ENCODE measurements around the gene IGBP1. TPM values are rescaled to one million over a fixed set of nuclear protein-coding genes. Genes with fewer than 3 reads are reported as not detected.

IGBP1 gene
- total and polyA plus RNA-seq, 3 experiments from 2014 or later: 33.6 to 59.3 (median 33.6) TPM

DNA sequence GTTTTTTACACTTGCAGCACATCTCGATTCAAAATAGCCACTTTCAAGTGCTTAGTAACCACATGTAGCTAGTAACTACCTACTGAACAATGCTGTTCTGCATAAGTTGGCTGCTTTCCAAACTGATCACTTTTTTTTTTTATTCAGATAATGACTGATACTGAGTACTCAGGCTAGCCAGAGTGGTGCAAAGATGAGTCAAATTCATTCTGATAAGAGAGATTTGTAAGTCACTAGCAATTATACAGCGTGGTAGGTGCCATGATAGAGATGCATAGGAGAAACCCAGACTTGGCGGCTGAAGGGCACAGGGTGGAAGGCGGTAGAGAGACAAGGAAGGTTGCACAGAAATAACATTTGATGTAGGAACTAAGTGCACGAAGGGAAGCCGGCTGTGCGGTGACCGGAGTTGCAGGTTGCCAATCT, 357 bp upstream of the IGBP1 start:
- Histone ChIP-seq H3K27me3 (ENCODE audit: insufficient read depth, low read length, poor library complexity, severe bottlenecking) (no peaks in the 10 kb centered on the region), H3K27ac (ENCODE audit: low read depth, low read length) (peak overlapping the region; percentile 93), H3K4me3 (ENCODE audit: low read length) (peak overlapping the region; percentile 96), H3K4me1 (ENCODE audit: insufficient read depth, low read length) (peaks cover 23% of the 10 kb centered on the region), H3K9me3 (ENCODE audit: low read length) (no peaks in the 10 kb centered on the region), H3K36me3 (ENCODE audit: insufficient read depth, low read length) (peaks cover 6% of the 10 kb centered on the region)
- no peak for DNase-seq
- H3K9me3 Mint-ChIP-seq: no peaks in the 10 kb centered on the region
- peaks cover 33 to 47% (median 38%) of the 10 kb centered on the region in 3 donors for H3K4me1 Mint-ChIP-seq
- CTCF ChIA-PET: interaction anchor here (1.2 to 1.9 kb wide), 5 partner anchors 10 to 312 kb away, joined by 3 to 14 read pairs (median 5); partner anchors contain the start of gene DLG3
- POLR2A ChIA-PET: interaction anchor here (1.0 kb wide), 1 partner anchor 312 kb away, joined by 3 read pairs; no protein-coding TSS in a partner anchor
- H3K27me3 Mint-ChIP-seq: peaks cover 0 to 3% of the 10 kb centered on the region in 2 donors
- H3K27ac Mint-ChIP-seq: peak overlapping the region; percentile 92 to 99 (median 98)
- peak overlapping the region; percentile 95 to 100 (median 98) for H3K4me3 Mint-ChIP-seq
- peaks cover 0 to 29% (median 0%) of the 10 kb centered on the region in 3 donors for H3K36me3 Mint-ChIP-seq

DNA sequence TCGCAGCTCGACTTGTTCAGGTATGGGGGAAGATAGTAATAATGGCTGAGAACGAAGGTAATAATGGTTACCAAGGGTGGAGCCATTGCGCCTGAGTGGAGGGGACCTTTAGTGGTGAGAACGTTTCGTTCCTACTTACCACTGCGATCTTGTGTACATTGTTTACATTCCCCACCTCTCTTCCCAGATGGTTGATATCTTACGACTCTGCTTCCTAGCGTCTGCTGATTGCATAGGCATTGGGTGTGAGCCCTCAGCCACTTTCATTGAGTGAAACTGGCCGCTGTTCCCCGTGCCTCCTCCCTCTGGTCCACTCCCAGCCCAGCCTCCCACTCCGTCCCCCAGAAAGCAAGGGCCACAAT, 850 bp downstream of the IGBP1 start:
- Histone ChIP-seq H3K9me3 (ENCODE audit: low read length) (no peaks in the 10 kb centered on the region), H3K4me1 (ENCODE audit: insufficient read depth, low read length) (peaks cover 23% of the 10 kb centered on the region), H3K4me3 (ENCODE audit: low read length) (peak overlapping the region; percentile 96), H3K27ac (ENCODE audit: low read depth, low read length) (peak overlapping the region; percentile 93), H3K27me3 (ENCODE audit: insufficient read depth, low read length, poor library complexity, severe bottlenecking) (no peaks in the 10 kb centered on the region), H3K36me3 (ENCODE audit: insufficient read depth, low read length) (peaks cover 6% of the 10 kb centered on the region)
- H3K4me1 Mint-ChIP-seq: peaks cover 33 to 48% (median 38%) of the 10 kb centered on the region in 3 donors
- peaks cover 0 to 2% of the 10 kb centered on the region in 2 donors for H3K27me3 Mint-ChIP-seq
- peak overlapping the region; percentile 95 to 100 (median 98) for H3K4me3 Mint-ChIP-seq
- ChIA-PET POLR2A (interaction anchor here (0.6 to 0.8 kb wide), 2 partner anchors 40 to 300 kb away, joined by 4 to 11 read pairs; no protein-coding TSS in a partner anchor), CTCF (interaction anchor here (1.2 to 1.9 kb wide), 5 partner anchors 8 to 311 kb away, joined by 3 to 14 read pairs (median 5); partner anchors contain the start of gene DLG3)
- no peaks in the 10 kb centered on the region for H3K9me3 Mint-ChIP-seq
- peak overlapping the region; percentile 92 to 99 (median 98) for H3K27ac Mint-ChIP-seq
- peaks cover 0 to 32% (median 0%) of the 10 kb centered on the region in 3 donors for H3K36me3 Mint-ChIP-seq
- peak in 1 of 5 donors; percentile 1 for DNase-seq

DNA sequence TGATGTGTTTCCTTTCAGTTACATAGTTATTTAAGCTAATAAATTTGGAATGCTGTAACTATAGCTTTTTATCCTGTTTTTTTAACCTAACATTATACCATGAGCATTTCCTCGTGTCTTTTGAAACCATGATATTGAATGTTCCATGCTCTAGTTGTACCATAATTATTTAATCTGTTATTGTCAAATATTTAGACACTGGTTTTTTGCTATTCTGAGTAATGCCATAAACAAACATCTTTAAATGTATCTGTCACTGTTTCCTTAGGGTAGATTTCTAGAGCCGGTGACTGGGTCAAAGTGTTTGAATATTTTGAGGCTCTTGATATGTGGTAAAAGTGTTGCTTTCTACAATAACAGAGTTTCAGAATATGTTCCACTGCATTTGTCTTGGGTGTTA, 5.4 kb downstream of the IGBP1 start:
- ChIA-PET POLR2A (no interaction called here), CTCF (no interaction called here)
- H3K27ac ChIP-seq (ENCODE audit: low read depth, low read length): no peak overlapping the region
- no peaks in the 10 kb centered on the region for H3K9me3 Mint-ChIP-seq
- DNase-seq: no peak
- H3K4me3 ChIP-seq (ENCODE audit: low read length): no peak overlapping the region
- H3K36me3 ChIP-seq (ENCODE audit: insufficient read depth, low read length): peaks cover 6% of the 10 kb centered on the region
- H3K27me3 Mint-ChIP-seq: peaks cover 0 to 2% of the 10 kb centered on the region in 2 donors
- H3K27me3 ChIP-seq (ENCODE audit: insufficient read depth, low read length, poor library complexity, severe bottlenecking): no peaks in the 10 kb centered on the region
- H3K9me3 ChIP-seq (ENCODE audit: low read length): no peaks in the 10 kb centered on the region
- no peak overlapping the region for H3K4me3 Mint-ChIP-seq
- peaks cover 0 to 51% (median 4%) of the 10 kb centered on the region in 3 donors for H3K36me3 Mint-ChIP-seq
- H3K27ac Mint-ChIP-seq: no peak overlapping the region
- H3K4me1 ChIP-seq (ENCODE audit: insufficient read depth, low read length): peaks cover 14% of the 10 kb centered on the region
- peaks cover 31 to 44% (median 34%) of the 10 kb centered on the region in 3 donors for H3K4me1 Mint-ChIP-seq

DNA sequence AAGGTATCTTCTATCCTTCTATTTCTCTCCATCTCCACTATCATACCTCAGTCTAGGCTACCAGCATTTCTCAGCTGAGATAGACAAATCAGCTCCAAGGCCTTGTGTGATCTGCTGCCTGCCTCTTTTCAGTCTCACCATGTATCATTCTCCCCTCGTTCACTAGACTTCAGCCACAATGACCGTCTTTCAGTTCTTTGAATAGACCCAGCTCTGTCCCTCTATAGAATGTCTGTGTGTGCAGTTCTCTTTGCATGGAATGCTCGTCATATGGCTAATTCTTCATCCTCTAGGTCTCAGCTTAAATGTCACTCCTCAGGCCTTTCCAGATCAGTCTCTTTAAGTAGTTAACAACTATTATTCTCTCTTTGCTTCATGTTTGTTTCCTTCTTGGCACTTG, 6.5 kb downstream of the IGBP1 start:
- no peak overlapping the region for H3K4me3 Mint-ChIP-seq
- peaks cover 24 to 37% (median 29%) of the 10 kb centered on the region in 3 donors for H3K4me1 Mint-ChIP-seq
- Histone ChIP-seq H3K4me1 (ENCODE audit: insufficient read depth, low read length) (peaks cover 9% of the 10 kb centered on the region), H3K36me3 (ENCODE audit: insufficient read depth, low read length) (peaks cover 6% of the 10 kb centered on the region), H3K4me3 (ENCODE audit: low read length) (no peak overlapping the region), H3K27me3 (ENCODE audit: insufficient read depth, low read length, poor library complexity, severe bottlenecking) (no peaks in the 10 kb centered on the region), H3K9me3 (ENCODE audit: low read length) (no peaks in the 10 kb centered on the region), H3K27ac (ENCODE audit: low read depth, low read length) (no peak overlapping the region)
- peaks cover 0 to 2% of the 10 kb centered on the region in 2 donors for H3K27me3 Mint-ChIP-seq
- peak overlapping the region in 2 of 8 donors; percentile 15 to 47 for H3K27ac Mint-ChIP-seq
- CTCF ChIA-PET: no interaction called here
- POLR2A ChIA-PET: no interaction called here
- no peak for DNase-seq
- H3K9me3 Mint-ChIP-seq: no peaks in the 10 kb centered on the region
- peaks cover 0 to 46% (median 4%) of the 10 kb centered on the region in 3 donors for H3K36me3 Mint-ChIP-seq

DNA sequence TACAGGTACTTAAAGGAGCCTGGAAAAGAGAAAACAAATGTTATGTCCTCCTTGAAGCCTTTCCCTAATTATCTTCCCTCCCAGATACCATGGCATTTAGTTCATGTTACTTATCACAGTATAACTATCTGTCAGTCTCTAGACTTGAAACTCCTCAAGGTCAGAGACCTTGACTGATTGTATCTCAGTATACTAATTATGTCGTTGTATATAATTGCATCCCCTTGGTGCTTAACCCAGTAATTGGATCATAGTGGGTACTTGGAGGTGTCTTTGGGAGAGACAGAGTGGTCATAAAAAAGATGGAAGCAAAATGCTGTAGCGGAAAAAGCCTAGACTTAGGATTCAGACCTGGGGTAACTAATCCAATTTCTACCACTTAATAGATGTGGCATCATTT, 8.1 kb downstream of the IGBP1 start:
- Mint-ChIP-seq H3K4me1 (peaks cover 14 to 24% (median 17%) of the 10 kb centered on the region in 3 donors), H3K36me3 (peaks cover 0 to 44% (median 4%) of the 10 kb centered on the region in 3 donors), H3K4me3 (no peak overlapping the region), H3K27me3 (peaks cover 0 to 2% of the 10 kb centered on the region in 2 donors), H3K9me3 (no peaks in the 10 kb centered on the region), H3K27ac (no peak overlapping the region)
- no peak for DNase-seq
- no peaks in the 10 kb centered on the region for H3K9me3 ChIP-seq (ENCODE audit: low read length)
- ChIA-PET CTCF (no interaction called here), POLR2A (no interaction called here)
- no peaks in the 10 kb centered on the region for H3K36me3 ChIP-seq (ENCODE audit: insufficient read depth, low read length)
- H3K4me1 ChIP-seq (ENCODE audit: insufficient read depth, low read length): no peaks in the 10 kb centered on the region
- no peaks in the 10 kb centered on the region for H3K27me3 ChIP-seq (ENCODE audit: insufficient read depth, low read length, poor library complexity, severe bottlenecking)
- no peak overlapping the region for H3K27ac ChIP-seq (ENCODE audit: low read depth, low read length)
- no peak overlapping the region for H3K4me3 ChIP-seq (ENCODE audit: low read length)

DNA sequence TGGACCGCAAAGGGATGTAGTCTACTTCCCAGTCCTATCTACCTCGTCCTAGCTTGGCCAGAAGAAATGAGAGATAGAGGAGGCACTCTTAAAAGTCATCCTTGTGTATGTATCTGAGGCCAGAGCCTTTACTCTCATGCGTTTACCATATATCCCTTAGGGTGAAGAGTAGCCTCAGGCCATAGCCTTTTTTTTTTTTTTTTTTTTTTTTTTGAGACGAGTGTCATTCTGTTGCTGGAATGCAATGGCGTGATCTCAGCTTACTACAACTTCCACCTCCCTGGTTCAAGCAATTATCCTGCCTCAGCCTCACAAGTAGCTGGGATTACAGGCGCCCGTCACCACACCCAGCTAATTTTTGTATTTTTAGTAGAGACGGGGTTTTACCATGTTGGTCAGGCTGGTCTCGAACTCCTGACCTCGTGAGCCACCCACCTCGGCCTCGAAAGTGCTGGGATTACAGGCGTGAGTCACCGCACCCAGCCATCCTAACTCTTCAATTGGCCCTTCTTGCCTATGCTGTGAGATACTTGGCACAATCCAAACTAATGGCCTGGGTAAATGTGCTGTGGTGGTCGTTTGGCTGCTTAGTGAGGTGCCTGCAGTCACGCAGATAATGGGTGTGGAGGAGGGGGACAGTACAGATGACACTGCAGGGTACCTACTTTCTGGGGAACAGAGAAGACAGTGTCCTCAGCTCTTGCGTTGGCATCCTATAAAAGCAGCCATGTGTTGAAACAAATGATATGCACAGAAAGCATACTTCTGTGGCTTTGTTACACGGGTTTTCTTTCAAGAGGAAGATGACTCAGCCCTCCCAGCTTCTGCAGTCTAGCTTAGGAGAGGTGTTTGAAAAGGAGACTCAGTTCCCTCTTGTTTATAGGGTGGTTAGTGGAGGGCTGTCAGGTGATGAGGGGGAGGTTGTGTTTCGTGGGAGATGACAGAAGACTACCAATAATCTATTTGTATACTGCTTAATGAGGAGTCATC, 33.6 kb downstream of the IGBP1 start:
- Histone ChIP-seq H3K4me3 (ENCODE audit: low read length) (no peak overlapping the region), H3K36me3 (ENCODE audit: insufficient read depth, low read length) (no peaks in the 10 kb centered on the region), H3K27me3 (ENCODE audit: insufficient read depth, low read length, poor library complexity, severe bottlenecking) (no peaks in the 10 kb centered on the region), H3K27ac (ENCODE audit: low read depth, low read length) (no peak overlapping the region), H3K9me3 (ENCODE audit: low read length) (no peaks in the 10 kb centered on the region), H3K4me1 (ENCODE audit: insufficient read depth, low read length) (no peaks in the 10 kb centered on the region)
- no peaks in the 10 kb centered on the region for H3K4me1 Mint-ChIP-seq
- no peak for DNase-seq
- no peak overlapping the region for H3K4me3 Mint-ChIP-seq
- ChIA-PET CTCF (no interaction called here), POLR2A (interaction anchor here (0.7 kb wide), 1 partner anchor 397 kb away, joined by 11 read pairs; no protein-coding TSS in a partner anchor)
- H3K9me3 Mint-ChIP-seq: no peaks in the 10 kb centered on the region
- H3K27ac Mint-ChIP-seq: peak overlapping the region in 1 of 8 donors; percentile 29
- no peaks in the 10 kb centered on the region for H3K27me3 Mint-ChIP-seq
- peaks cover 0 to 41% (median 8%) of the 10 kb centered on the region in 3 donors for H3K36me3 Mint-ChIP-seq

DNA sequence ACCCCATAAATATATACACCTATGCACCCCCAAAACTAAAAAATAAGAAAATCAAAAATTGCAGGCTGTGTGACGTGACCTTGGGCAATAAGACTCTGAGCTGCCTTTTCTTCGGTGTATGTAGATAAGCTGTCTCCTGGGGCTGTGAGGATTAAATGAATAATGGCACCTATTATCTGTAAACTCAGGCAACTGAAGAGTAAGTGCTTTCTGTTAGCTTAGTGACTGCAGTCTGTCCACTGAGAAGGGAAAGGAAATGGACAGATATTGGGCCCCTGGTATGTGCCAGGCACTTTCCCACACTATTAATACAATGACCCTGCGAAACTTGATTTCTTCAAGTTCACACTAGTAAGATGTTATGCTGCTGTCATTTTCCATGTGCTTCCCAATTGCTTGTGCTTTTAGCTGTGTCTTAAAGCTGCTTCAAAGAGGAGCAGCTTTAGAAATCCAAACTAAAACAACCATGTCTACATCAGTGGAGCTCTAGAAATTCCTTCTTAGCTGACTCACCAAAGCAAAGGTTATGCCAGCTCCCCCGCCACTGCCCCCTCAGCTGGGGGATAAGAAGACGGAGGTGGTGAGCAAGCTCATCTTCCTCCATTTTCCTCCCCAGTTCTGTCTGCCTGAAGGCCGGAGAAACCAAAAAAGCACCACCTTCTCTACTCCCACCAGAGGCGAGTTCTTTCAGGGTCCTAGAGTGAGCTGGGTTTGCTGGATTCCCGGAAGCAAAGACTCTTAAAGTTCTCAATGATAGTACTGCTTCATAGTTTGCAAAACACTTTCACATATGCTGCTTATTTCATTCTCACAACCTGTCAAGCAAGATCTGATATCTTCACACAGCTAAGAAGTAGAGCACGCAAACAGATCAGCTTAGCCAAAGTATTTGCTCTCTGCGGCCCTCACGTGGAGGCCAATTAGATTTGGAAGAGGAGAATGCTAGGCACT, 35.3 kb downstream of the IGBP1 start:
- DNase-seq: no peak
- ChIA-PET CTCF (no interaction called here), POLR2A (no interaction called here)
- Histone ChIP-seq H3K27ac (ENCODE audit: low read depth, low read length) (no peak overlapping the region), H3K4me1 (ENCODE audit: insufficient read depth, low read length) (no peaks in the 10 kb centered on the region), H3K36me3 (ENCODE audit: insufficient read depth, low read length) (no peaks in the 10 kb centered on the region), H3K27me3 (ENCODE audit: insufficient read depth, low read length, poor library complexity, severe bottlenecking) (no peaks in the 10 kb centered on the region), H3K4me3 (ENCODE audit: low read length) (no peak overlapping the region), H3K9me3 (ENCODE audit: low read length) (no peaks in the 10 kb centered on the region)
- H3K36me3 Mint-ChIP-seq: peaks cover 0 to 35% (median 8%) of the 10 kb centered on the region in 3 donors
- H3K4me1 Mint-ChIP-seq: no peaks in the 10 kb centered on the region
- H3K4me3 Mint-ChIP-seq: no peak overlapping the region
- peaks cover 0 to 2% of the 10 kb centered on the region in 2 donors for H3K27me3 Mint-ChIP-seq
- no peaks in the 10 kb centered on the region for H3K9me3 Mint-ChIP-seq
- H3K27ac Mint-ChIP-seq: peak overlapping the region in 1 of 8 donors; percentile 39
